HTERT RPE-1 (cell line): ENCODE data around the gene EEF1A2.

Experiments
- in situ Hi-C: fragments of 300-500 bp; cut with MboI; formaldehyde crosslinking; loops from 4 replicates; pipeline ENCODE4 v1.14.3; 2020; ENCODE audit warnings: low sequenced_read_pairs

Gene EEF1A2

GRCh38 chr20:63500902-63501817 is 2.3 kb upstream of the EEF1A2 start:
- in situ Hi-C loops, result no loop called here

- in situ Hi-C loops, result no loop called here
Measured at GRCh38 chr20:63500151-63500901, 1.4 kb upstream of the EEF1A2 start.

- in situ Hi-C loops, result no loop called here
Measured at GRCh38 chr20:63499338-63499969, 571 bp upstream of the EEF1A2 start.

GRCh38 chr20:63497946-63498935 is 642 bp downstream of the EEF1A2 start:
- in situ Hi-C loops, result no loop called here

- in situ Hi-C loops, result no loop called here
Measured at GRCh38 chr20:63497138-63497945, 1.5 kb downstream of the EEF1A2 start.

GRCh38 chr20:63496596-63497120 is 2.2 kb downstream of the EEF1A2 start:
- in situ Hi-C loops, result no loop called here

- in situ Hi-C loops, result no loop called here
Measured at GRCh38 chr20:63495741-63496595, 2.9 kb downstream of the EEF1A2 start.

GRCh38 chr20:63495167-63495720 is 3.6 kb downstream of the EEF1A2 start:
- in situ Hi-C loops, result no loop called here

GRCh38 chr20:63494420-63495166 is 4.3 kb downstream of the EEF1A2 start:
- in situ Hi-C loops, result no loop called here

- in situ Hi-C loops, result no loop called here
Measured at GRCh38 chr20:63494084-63494419, 4.8 kb downstream of the EEF1A2 start.

- in situ Hi-C loops, result no loop called here
Measured at GRCh38 chr20:63493563-63494020, 5.3 kb downstream of the EEF1A2 start.

- in situ Hi-C loops, result no loop called here
Measured at GRCh38 chr20:63492982-63493381, 5.9 kb downstream of the EEF1A2 start.

- in situ Hi-C loops, result no loop called here
Measured at GRCh38 chr20:63492518-63492917, 6.4 kb downstream of the EEF1A2 start.

- in situ Hi-C loops, result no loop called here
Measured at GRCh38 chr20:63491635-63492230, 7.2 kb downstream of the EEF1A2 start.

GRCh38 chr20:63491078-63491477 is 7.8 kb downstream of the EEF1A2 start:
- in situ Hi-C loops, result no loop called here

- in situ Hi-C loops, result no loop called here
Measured at GRCh38 chr20:63490416-63490815, 8.5 kb downstream of the EEF1A2 start.
